ENCODE data around the gene ADARB2.

ADARB2 gene

DNA sequence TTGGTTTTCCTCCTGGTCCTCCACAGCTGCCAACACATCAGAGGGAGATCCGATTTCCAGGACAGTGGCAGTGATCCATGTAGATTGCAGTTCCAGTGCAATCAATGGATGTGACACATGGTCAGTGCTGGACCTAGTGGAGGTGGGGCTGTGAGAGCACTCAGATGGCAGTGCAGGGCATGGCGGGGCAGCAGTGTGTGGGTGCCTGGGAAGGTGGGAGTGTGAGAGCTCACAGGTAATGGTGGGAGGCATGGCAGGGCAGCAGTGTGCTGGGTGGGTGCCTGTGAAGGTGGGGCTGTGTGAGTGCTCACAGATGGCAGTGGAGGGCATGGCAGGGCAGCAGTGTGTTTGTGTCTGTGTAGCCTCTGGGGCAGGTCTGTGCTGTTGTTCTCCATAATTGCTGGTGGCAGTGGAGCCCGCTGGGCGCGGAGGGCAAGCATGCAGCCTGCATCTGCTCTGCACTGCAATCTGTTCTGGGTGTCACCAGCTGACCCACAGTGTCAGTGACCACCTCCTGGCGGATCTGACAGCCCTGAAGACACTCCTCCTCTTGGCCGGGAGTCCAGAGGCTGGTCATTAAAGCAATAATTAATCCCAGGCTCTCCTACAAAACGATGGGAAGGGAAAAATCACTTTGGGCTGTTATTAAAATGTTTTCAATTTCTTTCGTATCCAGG lies 8.6 kb upstream of the ADARB2 start:
- ATAC-seq (ENCODE audit: low read depth) (no peak), DNase-seq (ENCODE audit: low spot score in 2 of 2) (no peak)
- Mint-ChIP-seq H3K36me3 (peaks cover 4% of the 10 kb centered on the region), H3K4me1 (peaks cover 2% of the 10 kb centered on the region), H3K27me3 (peaks cover 19% of the 10 kb centered on the region), H3K9me3 (peaks cover 11% of the 10 kb centered on the region), H3K4me3 (no peak overlapping the region), H3K27ac (no peak overlapping the region)

DNA sequence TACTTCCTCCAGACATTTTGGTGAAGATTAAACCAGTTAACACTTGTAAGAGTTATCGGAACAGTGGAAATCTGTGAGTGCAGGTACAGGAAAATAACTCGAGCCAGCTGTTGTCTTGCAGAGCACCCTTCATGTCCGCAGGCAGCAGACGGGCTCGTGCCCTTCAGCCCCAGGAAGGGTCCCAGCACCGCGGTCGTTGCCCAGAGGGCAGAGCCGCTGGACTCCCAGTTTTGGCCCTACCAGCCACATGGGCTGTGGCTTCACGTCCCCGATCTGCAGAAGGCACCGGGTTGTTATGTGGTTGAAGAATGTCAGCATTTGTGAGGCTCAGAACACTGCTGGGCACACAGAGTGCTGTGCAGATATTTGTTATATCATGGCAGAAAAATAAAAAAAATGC lies 7.2 kb upstream of the ADARB2 start:
- Mint-ChIP-seq H3K36me3 (peaks cover 4% of the 10 kb centered on the region), H3K9me3 (peaks cover 7% of the 10 kb centered on the region), H3K27me3 (peaks cover 20% of the 10 kb centered on the region), H3K27ac (no peak overlapping the region), H3K4me3 (no peak overlapping the region), H3K4me1 (peaks cover 2% of the 10 kb centered on the region)
- ATAC-seq (ENCODE audit: low read depth): no peak
- no peak for DNase-seq (ENCODE audit: low spot score in 2 of 2)

GRCh38 chr10:1743141-1743540 lies 5.8 kb upstream of the ADARB2 start:
- no peaks in the 10 kb centered on the region for H3K36me3 Mint-ChIP-seq
- H3K4me1 Mint-ChIP-seq: peaks cover 9% of the 10 kb centered on the region
- no peaks in the 10 kb centered on the region for H3K9me3 Mint-ChIP-seq
- ATAC-seq (ENCODE audit: low read depth) (no peak), DNase-seq (ENCODE audit: low spot score in 2 of 2) (no peak)
- H3K4me3 Mint-ChIP-seq: no peak overlapping the region
- H3K27me3 Mint-ChIP-seq: peaks cover 20% of the 10 kb centered on the region
- no peak overlapping the region for H3K27ac Mint-ChIP-seq

GRCh38 chr10:1741450-1741849 lies 4.1 kb upstream of the ADARB2 start:
- H3K27ac Mint-ChIP-seq: no peak overlapping the region
- H3K36me3 Mint-ChIP-seq: no peaks in the 10 kb centered on the region
- no peak overlapping the region for H3K4me3 Mint-ChIP-seq
- H3K9me3 Mint-ChIP-seq: no peaks in the 10 kb centered on the region
- DNase-seq (ENCODE audit: low spot score in 2 of 2) (no peak), ATAC-seq (ENCODE audit: low read depth) (no peak)
- H3K27me3 Mint-ChIP-seq: peaks cover 22% of the 10 kb centered on the region
- peaks cover 12% of the 10 kb centered on the region for H3K4me1 Mint-ChIP-seq

DNA sequence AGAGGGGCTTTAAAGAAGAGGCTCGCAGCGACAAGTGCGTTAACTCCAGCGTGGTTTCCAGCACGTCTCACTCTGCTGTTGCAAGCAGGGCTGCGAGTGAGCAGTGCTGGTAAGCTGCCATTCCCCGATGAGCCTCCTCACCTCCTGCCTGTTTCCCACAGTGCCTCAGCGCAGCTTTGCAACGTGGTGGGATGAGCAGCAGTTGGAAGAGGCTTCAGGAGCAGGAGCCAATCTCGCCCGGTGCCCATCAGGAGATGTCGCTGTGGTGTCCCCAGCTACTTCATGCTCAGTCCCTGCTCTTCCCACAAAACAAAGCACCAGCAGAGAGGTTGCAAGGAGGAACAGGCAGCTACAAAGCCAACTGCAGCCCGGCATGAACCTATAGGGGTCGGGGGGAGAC lies 2.4 kb upstream of the ADARB2 start:
- Mint-ChIP-seq H3K27ac (no peak overlapping the region), H3K4me1 (peaks cover 9% of the 10 kb centered on the region), H3K9me3 (no peaks in the 10 kb centered on the region), H3K4me3 (no peak overlapping the region), H3K27me3 (peaks cover 20% of the 10 kb centered on the region), H3K36me3 (no peaks in the 10 kb centered on the region)
- DNase-seq (ENCODE audit: low spot score in 2 of 2): no peak
- ATAC-seq (ENCODE audit: low read depth): no peak

- H3K4me1 Mint-ChIP-seq: peaks cover 9% of the 10 kb centered on the region
- DNase-seq (ENCODE audit: low spot score in 2 of 2) (peak in 1 of 2 donors; percentile 10), ATAC-seq (ENCODE audit: low read depth) (peak; percentile 73)
- H3K27ac Mint-ChIP-seq: no peak overlapping the region
- H3K4me3 Mint-ChIP-seq: no peak overlapping the region
- no peaks in the 10 kb centered on the region for H3K36me3 Mint-ChIP-seq
- no peaks in the 10 kb centered on the region for H3K9me3 Mint-ChIP-seq
- H3K27me3 Mint-ChIP-seq: peaks cover 22% of the 10 kb centered on the region
Measured at GRCh38 chr10:1738950-1739349, 1.6 kb upstream of the ADARB2 start.

- ATAC-seq (ENCODE audit: low read depth) (no peak), DNase-seq (ENCODE audit: low spot score in 2 of 2) (no peak)
- H3K4me3 Mint-ChIP-seq: peak overlapping the region; percentile 78
- no peaks in the 10 kb centered on the region for H3K36me3 Mint-ChIP-seq
- no peaks in the 10 kb centered on the region for H3K9me3 Mint-ChIP-seq
- H3K27me3 Mint-ChIP-seq: peaks cover 18% of the 10 kb centered on the region
- H3K27ac Mint-ChIP-seq: no peak overlapping the region
- peaks cover 9% of the 10 kb centered on the region for H3K4me1 Mint-ChIP-seq
Measured at GRCh38 chr10:1736972-1737221, 428 bp downstream of the ADARB2 start.

DNA sequence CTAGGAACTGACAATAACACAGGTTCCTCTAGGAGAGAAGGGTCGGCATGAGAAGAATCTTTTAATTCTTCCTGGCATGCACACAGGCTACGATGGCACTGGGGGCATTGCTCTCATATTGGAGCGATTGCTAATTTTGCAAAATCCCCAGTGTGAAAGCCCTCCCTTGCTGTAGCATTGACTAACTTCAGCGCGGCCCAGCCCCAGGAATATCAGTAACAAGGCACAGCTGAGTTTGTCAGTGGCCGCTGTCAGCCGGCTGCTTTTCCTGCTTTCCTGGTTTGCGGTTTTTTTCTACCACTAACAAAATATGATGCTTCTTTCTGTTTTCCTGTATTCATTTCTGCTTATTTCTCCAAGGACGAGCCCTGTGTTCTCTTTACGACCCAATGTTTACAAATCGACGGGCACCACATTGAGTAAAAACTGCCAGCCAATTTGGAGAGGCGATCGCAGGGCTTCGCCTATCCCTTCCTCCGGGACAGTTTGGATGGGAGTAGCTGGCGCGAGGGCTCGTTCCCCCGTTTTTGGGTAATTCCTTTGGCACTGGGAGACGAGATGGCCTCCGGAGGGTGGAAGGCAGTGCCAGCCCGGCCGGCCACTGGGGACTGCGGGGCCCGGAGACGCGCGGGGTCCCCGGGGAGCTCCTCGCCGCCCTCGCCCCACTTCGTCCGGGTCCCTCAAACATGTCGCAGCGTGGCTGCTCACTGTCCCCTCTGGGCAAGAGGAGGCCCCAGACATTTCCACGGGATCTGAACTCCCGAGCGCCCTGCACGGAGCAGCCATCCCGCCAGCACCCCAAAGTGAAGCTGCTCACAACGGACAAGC lies 967 bp downstream of the ADARB2 start:
- ATAC-seq (ENCODE audit: low read depth): no peak

DNA sequence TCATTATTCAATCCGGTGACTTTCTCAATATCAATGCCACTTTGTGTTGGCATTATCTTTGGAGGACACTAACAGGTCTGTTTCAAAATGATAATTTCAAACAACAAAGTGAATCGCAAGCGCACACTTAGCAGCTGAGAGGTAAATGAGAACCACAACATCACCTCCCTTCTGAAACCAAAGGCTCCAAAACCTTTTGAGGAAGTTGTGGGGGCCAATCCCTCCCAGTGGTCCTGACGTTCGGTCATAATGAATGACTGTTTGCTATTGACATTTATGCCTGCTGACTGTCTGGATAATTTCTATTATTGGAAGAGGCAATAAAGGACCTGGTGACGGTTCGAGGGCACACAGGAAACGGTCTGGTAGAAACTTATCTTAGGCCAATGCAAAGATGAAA lies 1.8 kb downstream of the ADARB2 start:
- no peak overlapping the region for H3K27ac Mint-ChIP-seq
- H3K9me3 Mint-ChIP-seq: no peaks in the 10 kb centered on the region
- ATAC-seq (ENCODE audit: low read depth): no peak
- no peak for DNase-seq (ENCODE audit: low spot score in 2 of 2)
- H3K36me3 Mint-ChIP-seq: no peaks in the 10 kb centered on the region
- peaks cover 18% of the 10 kb centered on the region for H3K27me3 Mint-ChIP-seq
- no peak overlapping the region for H3K4me3 Mint-ChIP-seq
- H3K4me1 Mint-ChIP-seq: peaks cover 9% of the 10 kb centered on the region

More for the DNA sequence above, 967 bp downstream of the ADARB2 start:
- H3K4me1 Mint-ChIP-seq: peaks cover 9% of the 10 kb centered on the region
- no peaks in the 10 kb centered on the region for H3K36me3 Mint-ChIP-seq
- no peak overlapping the region for H3K27ac Mint-ChIP-seq
- no peak for DNase-seq (ENCODE audit: low spot score in 2 of 2)
- peak overlapping the region; percentile 78 for H3K4me3 Mint-ChIP-seq
- H3K9me3 Mint-ChIP-seq: no peaks in the 10 kb centered on the region
- peaks cover 16% of the 10 kb centered on the region for H3K27me3 Mint-ChIP-seq

DNA sequence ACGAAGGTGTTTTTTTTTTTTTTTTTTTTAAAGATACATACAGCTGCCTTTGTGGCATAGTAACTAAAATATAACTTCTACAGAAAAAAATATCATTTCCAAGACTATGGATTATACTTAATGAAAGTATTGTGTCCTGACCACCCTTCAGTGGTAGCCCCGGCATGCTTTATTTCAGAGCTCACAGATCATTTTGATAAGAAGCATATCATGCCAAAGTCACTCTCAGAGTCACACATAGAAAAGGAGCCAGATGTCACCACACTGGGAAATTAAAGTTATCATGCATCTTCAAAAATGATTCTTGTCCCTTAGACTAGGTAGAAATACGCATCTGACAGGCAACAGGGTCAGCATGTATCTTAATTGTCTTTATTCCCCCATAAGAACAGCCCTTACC lies 3.0 kb downstream of the ADARB2 start:
- Mint-ChIP-seq H3K4me1 (peaks cover 9% of the 10 kb centered on the region), H3K4me3 (no peak overlapping the region), H3K27ac (no peak overlapping the region), H3K27me3 (peaks cover 20% of the 10 kb centered on the region), H3K36me3 (no peaks in the 10 kb centered on the region), H3K9me3 (no peaks in the 10 kb centered on the region)
- ATAC-seq (ENCODE audit: low read depth) (no peak), DNase-seq (ENCODE audit: low spot score in 2 of 2) (no peak)

GRCh38 chr10:1733720-1734119 lies 3.6 kb downstream of the ADARB2 start:
- H3K27ac Mint-ChIP-seq: no peak overlapping the region
- H3K27me3 Mint-ChIP-seq: peaks cover 20% of the 10 kb centered on the region
- H3K4me3 Mint-ChIP-seq: no peak overlapping the region
- DNase-seq (ENCODE audit: low spot score in 2 of 2) (no peak), ATAC-seq (ENCODE audit: low read depth) (no peak)
- H3K9me3 Mint-ChIP-seq: no peaks in the 10 kb centered on the region
- H3K36me3 Mint-ChIP-seq: no peaks in the 10 kb centered on the region
- H3K4me1 Mint-ChIP-seq: peaks cover 3% of the 10 kb centered on the region

- Mint-ChIP-seq H3K4me1 (no peaks in the 10 kb centered on the region), H3K4me3 (no peak overlapping the region), H3K27ac (no peak overlapping the region), H3K36me3 (no peaks in the 10 kb centered on the region), H3K27me3 (peaks cover 17% of the 10 kb centered on the region), H3K9me3 (no peaks in the 10 kb centered on the region)
- DNase-seq (ENCODE audit: low spot score in 2 of 2) (no peak), ATAC-seq (ENCODE audit: low read depth) (no peak)
Measured at GRCh38 chr10:1732564-1732996, 4.7 kb downstream of the ADARB2 start.

DNA sequence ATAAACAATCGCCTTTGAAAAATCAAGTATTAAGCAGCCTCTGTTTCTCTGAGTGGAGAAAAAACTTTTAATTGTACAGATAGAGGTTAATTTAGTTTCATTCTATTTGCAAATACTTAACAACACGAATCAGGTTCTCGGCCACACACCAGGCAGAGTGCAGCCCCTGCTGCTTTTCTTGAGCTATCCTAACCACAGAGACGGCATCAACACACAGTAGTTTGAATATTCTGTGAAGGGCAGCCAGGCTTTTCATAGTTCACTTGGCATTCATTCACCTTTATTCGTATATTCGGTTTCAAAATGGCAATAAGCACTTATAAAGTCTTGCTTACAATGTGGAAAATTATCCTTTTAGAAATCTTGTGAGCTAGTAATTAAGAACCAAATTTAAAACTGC lies 5.7 kb downstream of the ADARB2 start:
- H3K27me3 Mint-ChIP-seq: peaks cover 17% of the 10 kb centered on the region
- no peak overlapping the region for H3K27ac Mint-ChIP-seq
- H3K36me3 Mint-ChIP-seq: no peaks in the 10 kb centered on the region

DNA sequence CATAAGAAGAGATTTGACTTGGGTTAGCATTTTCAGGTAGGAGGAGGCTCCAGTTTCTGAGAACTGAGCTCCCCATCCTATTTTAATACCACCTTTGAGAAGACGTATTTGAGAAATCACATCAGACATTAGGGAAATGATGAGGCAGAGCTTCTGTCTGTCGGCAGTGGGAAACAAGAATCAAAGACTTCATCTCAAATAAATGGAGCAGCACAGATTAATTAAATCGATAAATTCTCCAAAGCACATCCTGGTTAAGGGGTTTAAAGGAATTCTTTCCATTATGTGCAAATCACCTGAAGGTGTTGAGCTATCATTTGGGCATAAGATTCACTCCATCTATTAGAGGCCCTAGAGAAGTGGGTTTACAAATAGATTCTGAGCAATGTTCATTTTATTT lies 7.6 kb downstream of the ADARB2 start:
- H3K27me3 Mint-ChIP-seq: peaks cover 21% of the 10 kb centered on the region
- no peaks in the 10 kb centered on the region for H3K9me3 Mint-ChIP-seq
- H3K4me1 Mint-ChIP-seq: no peaks in the 10 kb centered on the region
- H3K36me3 Mint-ChIP-seq: no peaks in the 10 kb centered on the region
- ATAC-seq (ENCODE audit: low read depth) (no peak), DNase-seq (ENCODE audit: low spot score in 2 of 2) (no peak)
- no peak overlapping the region for H3K4me3 Mint-ChIP-seq
- H3K27ac Mint-ChIP-seq: no peak overlapping the region

More for the DNA sequence above, 5.7 kb downstream of the ADARB2 start:
- no peak overlapping the region for H3K4me3 Mint-ChIP-seq
- H3K4me1 Mint-ChIP-seq: no peaks in the 10 kb centered on the region
- no peaks in the 10 kb centered on the region for H3K9me3 Mint-ChIP-seq
- ATAC-seq (ENCODE audit: low read depth) (no peak), DNase-seq (ENCODE audit: low spot score in 2 of 2) (no peak)

GRCh38 chr10:1726861-1727260 lies 10.5 kb downstream of the ADARB2 start:
- Mint-ChIP-seq H3K27me3 (peaks cover 13% of the 10 kb centered on the region), H3K36me3 (no peaks in the 10 kb centered on the region), H3K4me3 (no peak overlapping the region), H3K9me3 (no peaks in the 10 kb centered on the region), H3K27ac (no peak overlapping the region), H3K4me1 (no peaks in the 10 kb centered on the region)
- ATAC-seq (ENCODE audit: low read depth) (no peak), DNase-seq (ENCODE audit: low spot score in 2 of 2) (no peak)
